PFSK-1 (cell line): ENCODE measurements around the gene NPAS4.

ENCODE experiments used
- POLR2AphosphoS5 ChIP-seq: IDR thresholded peaks from 2 replicates; pipeline ENCODE4 v1.6.1; 2012; ENCODE audit warnings: low read depth, mild to moderate bottlenecking, control low read depth, low read length, moderate library complexity
- TF ChIP-seq, protein P1 (sequence below), 2 experiments: IDR thresholded peaks; 2 replicates each; pipeline versions ENCODE4 v1.6.1 to v1.8.0; 2011 to 2012; ENCODE audit warnings: low read depth in 2 of 2, low read length in 2 of 2, control low read depth in 1 of 2, inconsistent platforms in 1 of 2, mild to moderate bottlenecking in 1 of 2, moderate library complexity in 1 of 2; ENCODE audit not compliant: insufficient read depth in 1 of 2

GRCh38 chr11:66459138-66459778 lies 38.4 kb downstream of the NPAS4 start:
- no peak for TF ChIP-seq POLR2AphosphoS5
- TF ChIP-seq, protein P1, sequence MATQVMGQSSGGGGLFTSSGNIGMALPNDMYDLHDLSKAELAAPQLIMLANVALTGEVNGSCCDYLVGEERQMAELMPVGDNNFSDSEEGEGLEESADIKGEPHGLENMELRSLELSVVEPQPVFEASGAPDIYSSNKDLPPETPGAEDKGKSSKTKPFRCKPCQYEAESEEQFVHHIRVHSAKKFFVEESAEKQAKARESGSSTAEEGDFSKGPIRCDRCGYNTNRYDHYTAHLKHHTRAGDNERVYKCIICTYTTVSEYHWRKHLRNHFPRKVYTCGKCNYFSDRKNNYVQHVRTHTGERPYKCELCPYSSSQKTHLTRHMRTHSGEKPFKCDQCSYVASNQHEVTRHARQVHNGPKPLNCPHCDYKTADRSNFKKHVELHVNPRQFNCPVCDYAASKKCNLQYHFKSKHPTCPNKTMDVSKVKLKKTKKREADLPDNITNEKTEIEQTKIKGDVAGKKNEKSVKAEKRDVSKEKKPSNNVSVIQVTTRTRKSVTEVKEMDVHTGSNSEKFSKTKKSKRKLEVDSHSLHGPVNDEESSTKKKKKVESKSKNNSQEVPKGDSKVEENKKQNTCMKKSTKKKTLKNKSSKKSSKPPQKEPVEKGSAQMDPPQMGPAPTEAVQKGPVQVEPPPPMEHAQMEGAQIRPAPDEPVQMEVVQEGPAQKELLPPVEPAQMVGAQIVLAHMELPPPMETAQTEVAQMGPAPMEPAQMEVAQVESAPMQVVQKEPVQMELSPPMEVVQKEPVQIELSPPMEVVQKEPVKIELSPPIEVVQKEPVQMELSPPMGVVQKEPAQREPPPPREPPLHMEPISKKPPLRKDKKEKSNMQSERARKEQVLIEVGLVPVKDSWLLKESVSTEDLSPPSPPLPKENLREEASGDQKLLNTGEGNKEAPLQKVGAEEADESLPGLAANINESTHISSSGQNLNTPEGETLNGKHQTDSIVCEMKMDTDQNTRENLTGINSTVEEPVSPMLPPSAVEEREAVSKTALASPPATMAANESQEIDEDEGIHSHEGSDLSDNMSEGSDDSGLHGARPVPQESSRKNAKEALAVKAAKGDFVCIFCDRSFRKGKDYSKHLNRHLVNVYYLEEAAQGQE (IDR thresholded peaks at IDR 0.05; ENCODE audit: insufficient read depth in 1 of 2, low read depth in 2 of 2, low read length in 2 of 2), result no peak
